Bronchial epithelial cell (primary cell): Measurements from ENCODE around the gene TRAPPC3L. TPM values are rescaled to one million over a fixed set of nuclear protein-coding genes. Genes with fewer than 3 reads are reported as not detected.
A peak's percentile ranks its signal among the peaks of the same experiment; 100 is the strongest.

Source experiments
- DNase-seq: peaks from one replicate; pipeline ENCODE4 v3.0.0-alpha.2; 2010; ENCODE audit warnings: low read depth
- FAIRE-seq: peaks from 2 replicates; lab custom pipeline; 2011; peaks lifted over from hg19 to GRCh38; lab: Jason Lieb, UNC
- H3K27me3 ChIP-seq: 2 replicates; pipeline ENCODE4 v1.5.1; 2011; ENCODE audit warnings: low read length; ENCODE audit not compliant: control insufficient read depth, insufficient read depth
- H3K36me3 ChIP-seq: 2 replicates; pipeline ENCODE4 v1.5.1; 2011; ENCODE audit warnings: low read length; ENCODE audit not compliant: control insufficient read depth, insufficient read depth
- H3K4me3 ChIP-seq: 2 replicates; pipeline ENCODE4 v1.5.1; 2011; ENCODE audit warnings: mild to moderate bottlenecking, low read depth, low read length, control low read depth
- total RNA-seq: library from RNA; depleted of rRNA; stranded (reverse); fragments of >200 nt; gene quantifications from 2 replicates; pipeline ENCODE4 v1.2.1, GENCODE V29; 2014
- TF ChIP-seq, protein P1 (sequence below): IDR thresholded peaks from 2 replicates; pipeline ENCODE4 v1.5.1; 2011; ENCODE audit warnings: mild to moderate bottlenecking, moderate library complexity, low read length, control low read depth, inconsistent platforms; ENCODE audit not compliant: insufficient read depth, severe bottlenecking

TRAPPC3L gene
- total RNA-seq, 1 donor from 2014 or later: not detected

DNA sequence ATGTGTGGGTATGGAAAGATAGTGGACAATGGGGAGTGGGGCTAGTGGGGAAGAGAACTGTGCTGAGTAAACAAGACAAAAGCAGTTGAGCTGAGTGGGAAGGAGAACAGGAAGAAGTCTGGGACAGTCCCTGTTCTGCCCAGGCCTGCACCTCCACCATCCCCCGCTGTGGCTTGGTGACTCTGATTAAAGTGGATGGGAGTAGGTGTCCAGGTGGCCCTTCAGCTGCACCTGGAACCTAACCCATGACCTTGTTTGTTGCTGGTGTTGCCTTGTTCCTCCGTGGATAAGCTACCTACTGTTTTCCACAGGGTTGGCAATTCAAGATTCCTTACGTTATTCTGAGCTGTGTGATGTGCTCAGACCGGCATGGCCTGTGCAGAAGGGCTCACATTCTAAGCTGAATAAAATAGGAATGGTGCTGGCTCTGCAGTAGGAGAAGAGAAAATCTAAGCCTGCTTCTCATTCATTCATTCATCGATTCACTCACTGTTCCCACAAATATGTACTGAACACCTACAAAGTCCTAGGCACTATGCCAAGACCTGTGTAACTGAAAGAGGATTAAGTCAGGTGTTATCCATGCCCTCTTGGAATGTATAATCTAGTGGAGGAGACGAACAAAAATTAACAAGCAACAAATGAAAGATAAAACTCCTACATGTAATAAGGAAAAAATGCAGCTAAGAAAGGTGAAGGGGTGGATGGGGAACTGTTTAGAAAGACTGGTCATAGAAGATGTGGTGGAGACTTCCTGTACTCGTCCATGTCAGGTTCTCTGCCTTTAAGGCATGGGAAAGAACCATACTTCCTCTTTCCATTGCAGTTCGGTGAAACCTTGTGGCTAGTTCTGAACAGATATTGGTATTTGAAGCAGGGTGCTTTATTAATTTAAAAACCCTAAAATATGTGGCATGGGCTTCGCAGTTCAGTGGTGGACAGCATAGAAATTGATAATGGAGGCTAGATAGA lies 94.4 kb downstream of the TRAPPC3L start:
- no peaks in the 10 kb centered on the region for H3K27me3 ChIP-seq
- FAIRE-seq (no peak), DNase-seq (peak; percentile 78)
- H3K4me3 ChIP-seq: no peak overlapping the region
- TF ChIP-seq, protein P1, sequence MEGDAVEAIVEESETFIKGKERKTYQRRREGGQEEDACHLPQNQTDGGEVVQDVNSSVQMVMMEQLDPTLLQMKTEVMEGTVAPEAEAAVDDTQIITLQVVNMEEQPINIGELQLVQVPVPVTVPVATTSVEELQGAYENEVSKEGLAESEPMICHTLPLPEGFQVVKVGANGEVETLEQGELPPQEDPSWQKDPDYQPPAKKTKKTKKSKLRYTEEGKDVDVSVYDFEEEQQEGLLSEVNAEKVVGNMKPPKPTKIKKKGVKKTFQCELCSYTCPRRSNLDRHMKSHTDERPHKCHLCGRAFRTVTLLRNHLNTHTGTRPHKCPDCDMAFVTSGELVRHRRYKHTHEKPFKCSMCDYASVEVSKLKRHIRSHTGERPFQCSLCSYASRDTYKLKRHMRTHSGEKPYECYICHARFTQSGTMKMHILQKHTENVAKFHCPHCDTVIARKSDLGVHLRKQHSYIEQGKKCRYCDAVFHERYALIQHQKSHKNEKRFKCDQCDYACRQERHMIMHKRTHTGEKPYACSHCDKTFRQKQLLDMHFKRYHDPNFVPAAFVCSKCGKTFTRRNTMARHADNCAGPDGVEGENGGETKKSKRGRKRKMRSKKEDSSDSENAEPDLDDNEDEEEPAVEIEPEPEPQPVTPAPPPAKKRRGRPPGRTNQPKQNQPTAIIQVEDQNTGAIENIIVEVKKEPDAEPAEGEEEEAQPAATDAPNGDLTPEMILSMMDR: no peak
- no peaks in the 10 kb centered on the region for H3K36me3 ChIP-seq

DNA sequence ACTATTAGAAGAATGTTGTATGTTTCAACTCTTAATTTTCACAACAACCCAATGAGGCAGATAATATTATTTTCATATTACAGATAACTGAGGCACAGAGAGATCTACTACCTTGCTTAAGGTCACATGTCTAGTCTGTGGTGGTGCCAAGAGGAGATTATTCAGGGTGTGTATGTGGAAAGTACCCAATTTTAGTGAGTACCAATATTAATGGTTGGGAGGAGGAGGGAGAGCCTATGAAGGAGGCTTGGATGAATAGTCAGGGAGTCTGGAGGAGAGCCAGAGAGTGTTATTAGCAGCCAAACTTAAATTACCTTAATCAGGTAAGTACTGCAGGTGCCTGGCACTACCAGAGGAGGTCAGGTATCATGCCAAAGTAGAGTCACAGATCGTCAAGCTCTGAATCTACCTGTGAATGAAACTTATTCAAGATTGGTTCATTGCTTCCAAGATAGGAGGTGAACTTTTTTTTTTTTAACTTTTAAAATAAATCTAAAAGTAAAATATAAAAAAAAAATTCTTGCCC lies 95.2 kb downstream of the TRAPPC3L start:
- Histone ChIP-seq H3K27me3 (no peaks in the 10 kb centered on the region), H3K36me3 (no peaks in the 10 kb centered on the region), H3K4me3 (no peak overlapping the region)
- DNase-seq (peak; percentile 39), FAIRE-seq (no peak)
- TF ChIP-seq, protein P1: no peak

DNA sequence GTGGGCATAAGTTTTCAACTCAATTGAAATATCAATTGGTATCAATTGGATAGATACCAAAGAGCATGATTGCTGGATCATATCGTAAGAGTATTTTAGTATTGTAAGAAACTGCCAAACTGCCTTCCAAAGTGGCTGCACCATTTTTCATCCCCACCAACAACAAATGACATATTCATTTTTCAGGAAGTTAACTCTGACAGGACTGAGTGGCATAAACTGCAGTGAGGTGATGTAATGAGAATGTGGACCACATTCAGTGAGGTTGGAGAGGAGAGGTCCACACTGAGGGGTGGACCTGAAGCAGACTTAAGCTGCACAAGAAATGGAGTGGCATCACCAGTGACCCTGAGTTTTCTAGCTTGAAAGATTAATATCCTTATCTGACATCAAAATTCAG lies 95.9 kb downstream of the TRAPPC3L start:
- Histone ChIP-seq H3K4me3 (no peak overlapping the region), H3K36me3 (no peaks in the 10 kb centered on the region), H3K27me3 (no peaks in the 10 kb centered on the region)
- TF ChIP-seq, protein P1: no peak
- no peak for FAIRE-seq
- DNase-seq: no peak

DNA sequence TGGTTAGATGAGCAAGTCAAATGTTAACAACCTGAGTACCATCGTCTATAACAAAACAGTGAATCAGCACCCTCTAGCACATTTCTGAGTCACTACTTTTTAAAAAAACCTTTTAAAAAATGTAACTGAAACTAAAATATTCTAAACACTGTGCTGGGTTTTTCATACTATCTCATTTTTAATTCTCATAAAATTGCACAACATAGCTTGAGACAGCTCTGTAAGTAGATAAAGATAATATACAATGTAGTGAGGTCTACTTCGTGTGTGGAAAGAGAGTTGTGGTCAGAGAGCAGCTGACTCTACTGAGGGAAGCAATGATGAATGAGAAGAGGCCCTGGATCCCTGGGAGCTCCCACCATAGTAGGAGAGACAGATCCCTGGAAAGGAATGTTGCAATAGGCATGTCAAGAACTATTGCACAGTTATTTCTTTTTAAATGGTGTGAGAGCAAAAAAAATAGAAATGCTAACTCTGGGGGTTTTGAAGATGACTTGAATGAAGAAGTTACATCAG lies 97.9 kb downstream of the TRAPPC3L start:
- TF ChIP-seq, protein P1: no peak
- FAIRE-seq (no peak), DNase-seq (peak; percentile 84)
- H3K27me3 ChIP-seq: no peaks in the 10 kb centered on the region
- H3K4me3 ChIP-seq: no peak overlapping the region
- no peaks in the 10 kb centered on the region for H3K36me3 ChIP-seq

DNA sequence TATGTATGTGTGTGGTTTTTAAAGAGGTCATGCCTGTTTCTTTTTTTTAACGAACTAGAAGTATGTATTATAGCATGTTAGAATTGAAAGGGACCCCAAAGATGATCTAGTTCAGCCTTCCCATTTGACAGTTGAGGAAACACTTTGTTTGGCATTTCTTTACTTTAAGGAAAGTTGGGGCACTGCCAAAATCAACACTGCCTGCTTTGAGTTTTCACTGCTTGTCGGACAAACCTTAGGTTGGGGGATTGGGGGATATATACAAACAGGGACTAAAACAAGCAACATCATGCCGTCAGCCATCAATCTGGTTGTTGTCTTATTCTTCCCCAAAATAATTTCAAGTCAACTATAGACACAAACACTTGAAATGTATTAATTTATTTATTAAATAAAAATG lies 98.4 kb downstream of the TRAPPC3L start:
- Histone ChIP-seq H3K27me3 (no peaks in the 10 kb centered on the region), H3K4me3 (no peak overlapping the region), H3K36me3 (no peaks in the 10 kb centered on the region)
- no peak for FAIRE-seq
- TF ChIP-seq, protein P1: no peak
- no peak for DNase-seq
